T47D (cell line): ENCODE data around the gene SLC12A2.

ENCODE experiments used
- DNase-seq, 2 experiments: peaks; one replicate each; pipeline versions ENCODE4 v3.0.0 to v3.0.0-alpha.2; 2011 to 2012; ENCODE audit warnings: low read depth in 1 of 2, low spot score in 1 of 2
- JUND ChIP-seq: IDR thresholded peaks from 2 replicates; pipeline ENCODE4 v1.6.1; 2012; ENCODE audit warnings: low read depth
- in situ Hi-C: cut with HindIII; loops from 2 replicates; pipeline ENCODE4 v1.10.0; 2016; ENCODE audit warnings: low sequenced_read_pairs, low pct_unique_long_range_greater_than_20kb

The SLC12A2 gene

GRCh38 chr5:128225245-128226030 is 141.9 kb downstream of the SLC12A2 start:
- TF ChIP-seq JUND = no peak

GRCh38 chr5:128228008-128228407 is 144.4 kb downstream of the SLC12A2 start:
- TF ChIP-seq JUND = no peak
- in situ Hi-C loops = no loop called here
- no peak for DNase-seq

More at GRCh38 chr5:128225245-128226030, 141.9 kb downstream of the SLC12A2 start:
- DNase-seq = no peak
- in situ Hi-C loops = no loop called here

GRCh38 chr5:128228521-128228920 is 145.0 kb downstream of the SLC12A2 start:
- in situ Hi-C loops = no loop called here
- no peak for TF ChIP-seq JUND
- DNase-seq = no peak

GRCh38 chr5:128234928-128235641 is 151.5 kb downstream of the SLC12A2 start:
- in situ Hi-C loops = no loop called here
- no peak for DNase-seq
- no peak for TF ChIP-seq JUND

- in situ Hi-C loops = no loop called here
Measured at GRCh38 chr5:128236334-128236733, 152.8 kb downstream of the SLC12A2 start.

GRCh38 chr5:128237000-128237399 is 153.4 kb downstream of the SLC12A2 start:
- no peak for TF ChIP-seq JUND
- in situ Hi-C loops = no loop called here
- DNase-seq = no peak

More at GRCh38 chr5:128236334-128236733, 152.8 kb downstream of the SLC12A2 start:
- no peak for DNase-seq
- TF ChIP-seq JUND = no peak

- TF ChIP-seq JUND = no peak
- in situ Hi-C loops = no loop called here
- DNase-seq = no peak
Measured at GRCh38 chr5:128237546-128237945, 154.0 kb downstream of the SLC12A2 start.
